Neutrophil (primary cell): ENCODE data around the gene ZFP1.

ENCODE experiments used
- H3K27ac ChIP-seq: fragments of 200-600 bp; sonication (generic); 2 replicates; pipeline ENCODE4 v1.5.1; 2016; ENCODE audit warnings: mild to moderate bottlenecking, moderate library complexity
- H3K27me3 ChIP-seq: fragments of 200-600 bp; sonication (generic); 2 replicates; pipeline ENCODE4 v1.6.0; 2016; ENCODE audit warnings: mild to moderate bottlenecking
- H3K36me3 ChIP-seq: fragments of 200-600 bp; sonication (generic); 2 replicates; pipeline ENCODE4 v1.5.1; 2017
- H3K4me1 ChIP-seq, 2 experiments: fragments of 200-600 bp in 1 of 2; sonication (generic) in 1 of 2; 1 replicate in 1 of 2; 2 replicates in 1 of 2; pipeline versions ENCODE4 v1.5.1 to v1.6.1; 2013 to 2016; ENCODE audit warnings: low read depth in 1 of 2, low read length in 1 of 2, mild to moderate bottlenecking in 1 of 2, moderate library complexity in 1 of 2; ENCODE audit not compliant: control insufficient read depth in 1 of 2, insufficient read depth in 1 of 2
- H3K4me3 ChIP-seq, 2 experiments: fragments of 200-600 bp in 1 of 2; sonication (generic) in 1 of 2; 1 replicate in 1 of 2; 2 replicates in 1 of 2; pipeline ENCODE4 v1.5.1; 2013 to 2016; ENCODE audit warnings: low read depth in 1 of 2, low read length in 1 of 2, mild to moderate bottlenecking in 1 of 2, moderate library complexity in 1 of 2
- H3K9me3 ChIP-seq: fragments of 200-600 bp; sonication (generic); 2 replicates; pipeline ENCODE4 v1.5.1; 2016
- TF ChIP-seq, protein P1 (sequence below): fragments of 200-600 bp; sonication (generic); IDR thresholded peaks from 2 replicates; pipeline ENCODE4 v1.5.1; 2016; ENCODE audit warnings: antibody characterized with exemption

Gene ZFP1

DNA sequence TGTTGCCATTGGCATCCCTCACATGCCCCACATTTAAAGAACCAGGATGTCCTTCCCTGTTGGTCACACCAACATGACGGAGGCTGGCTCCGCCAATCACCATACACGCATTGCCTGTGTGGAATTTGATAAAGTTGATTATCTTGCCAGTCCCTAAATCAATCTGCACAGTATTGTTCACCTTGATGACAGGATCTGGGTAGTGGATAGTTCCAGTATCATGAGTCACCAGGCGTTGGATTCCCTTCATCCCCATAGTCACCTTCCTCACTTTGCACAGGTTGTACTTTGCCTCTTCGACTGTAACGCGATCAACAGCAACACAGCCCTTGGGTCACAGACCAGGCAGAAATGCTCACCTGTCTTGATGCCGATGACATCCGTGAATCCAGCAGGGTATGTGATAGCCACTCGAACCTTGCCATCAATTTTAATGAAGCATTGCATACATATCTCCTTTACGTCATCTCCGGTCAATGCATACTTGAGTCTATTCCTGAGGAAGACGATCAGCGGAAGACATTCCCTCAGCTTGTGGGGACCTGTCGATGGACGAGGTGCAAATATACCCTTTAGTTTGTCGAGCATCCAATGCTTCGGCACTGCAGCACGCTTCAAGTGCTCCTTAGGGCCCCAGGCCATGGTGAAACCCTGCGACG, 44.4 kb downstream of the ZFP1 start:
- no peak overlapping the region for H3K4me3 ChIP-seq
- no peaks in the 10 kb centered on the region for H3K36me3 ChIP-seq
- TF ChIP-seq, protein P1, sequence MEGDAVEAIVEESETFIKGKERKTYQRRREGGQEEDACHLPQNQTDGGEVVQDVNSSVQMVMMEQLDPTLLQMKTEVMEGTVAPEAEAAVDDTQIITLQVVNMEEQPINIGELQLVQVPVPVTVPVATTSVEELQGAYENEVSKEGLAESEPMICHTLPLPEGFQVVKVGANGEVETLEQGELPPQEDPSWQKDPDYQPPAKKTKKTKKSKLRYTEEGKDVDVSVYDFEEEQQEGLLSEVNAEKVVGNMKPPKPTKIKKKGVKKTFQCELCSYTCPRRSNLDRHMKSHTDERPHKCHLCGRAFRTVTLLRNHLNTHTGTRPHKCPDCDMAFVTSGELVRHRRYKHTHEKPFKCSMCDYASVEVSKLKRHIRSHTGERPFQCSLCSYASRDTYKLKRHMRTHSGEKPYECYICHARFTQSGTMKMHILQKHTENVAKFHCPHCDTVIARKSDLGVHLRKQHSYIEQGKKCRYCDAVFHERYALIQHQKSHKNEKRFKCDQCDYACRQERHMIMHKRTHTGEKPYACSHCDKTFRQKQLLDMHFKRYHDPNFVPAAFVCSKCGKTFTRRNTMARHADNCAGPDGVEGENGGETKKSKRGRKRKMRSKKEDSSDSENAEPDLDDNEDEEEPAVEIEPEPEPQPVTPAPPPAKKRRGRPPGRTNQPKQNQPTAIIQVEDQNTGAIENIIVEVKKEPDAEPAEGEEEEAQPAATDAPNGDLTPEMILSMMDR, result no peak
- peaks cover under 1 to 3% of the 10 kb centered on the region in 2 experiments for H3K4me1 ChIP-seq
- no peak overlapping the region for H3K27ac ChIP-seq
- H3K9me3 ChIP-seq, result no peaks in the 10 kb centered on the region
- peaks cover 70% of the 10 kb centered on the region for H3K27me3 ChIP-seq

DNA sequence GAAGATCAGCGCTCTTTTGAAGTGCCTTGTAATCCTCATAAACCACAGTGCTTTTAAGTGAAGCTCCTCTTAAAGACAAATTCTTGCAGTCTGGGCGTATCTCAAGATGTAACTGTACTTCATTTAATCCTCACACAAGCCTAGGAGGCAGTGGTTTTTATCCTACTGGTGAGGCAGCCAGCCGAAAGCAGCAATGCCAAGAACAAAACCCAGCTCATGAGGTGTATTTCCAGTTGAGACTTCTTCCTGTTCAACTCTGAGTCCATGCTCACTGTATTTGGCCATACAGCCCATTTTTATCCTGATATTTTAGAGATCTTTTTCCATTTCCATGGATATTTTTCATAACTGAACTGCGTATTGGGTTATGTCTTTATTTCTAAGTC, 44.9 kb downstream of the ZFP1 start:
- Histone ChIP-seq H3K27me3 (peaks cover 75% of the 10 kb centered on the region), H3K4me1 (no peaks in the 10 kb centered on the region)

DNA sequence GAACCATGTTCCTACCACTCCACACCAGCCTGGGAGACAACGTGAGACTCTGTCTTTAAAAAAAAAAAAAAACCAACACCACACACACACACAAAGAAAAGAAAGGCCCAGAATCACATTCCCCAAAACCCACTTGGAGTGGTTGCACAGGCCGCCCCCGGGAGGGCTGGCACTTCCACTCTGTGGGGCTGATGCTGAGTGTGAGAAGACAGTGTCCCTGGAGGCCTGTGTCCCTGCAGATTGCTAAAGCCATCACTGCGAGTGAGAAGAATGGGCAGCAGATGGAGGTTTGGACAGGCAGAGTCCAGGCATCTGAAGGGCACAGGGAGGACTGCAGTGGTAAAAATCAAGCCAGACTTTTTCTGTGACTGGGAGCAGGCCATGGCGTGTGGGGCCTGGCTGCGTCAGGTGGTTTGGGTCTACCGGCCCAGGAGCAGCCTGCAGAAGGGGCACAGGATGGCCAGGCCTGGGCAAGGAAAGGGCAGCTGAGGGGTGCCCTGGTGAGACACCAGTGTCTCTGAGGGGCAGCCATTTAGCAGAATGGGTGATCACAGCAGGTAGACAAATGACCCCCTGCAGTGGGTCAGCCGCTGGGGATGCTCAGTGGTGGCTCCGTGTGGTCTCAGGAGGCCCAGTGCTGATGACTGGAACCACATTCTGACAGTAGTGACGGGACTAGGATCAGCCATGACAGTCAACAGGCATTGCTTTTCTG, 45.6 kb downstream of the ZFP1 start:
- TF ChIP-seq, protein P1, result no peak
- H3K27me3 ChIP-seq, result peaks cover 73% of the 10 kb centered on the region
- no peaks in the 10 kb centered on the region for H3K4me1 ChIP-seq
- no peaks in the 10 kb centered on the region for H3K9me3 ChIP-seq
- no peaks in the 10 kb centered on the region for H3K36me3 ChIP-seq
- H3K4me3 ChIP-seq, result no peak overlapping the region
- H3K27ac ChIP-seq, result no peak overlapping the region

More for the DNA sequence above, 44.9 kb downstream of the ZFP1 start:
- no peak overlapping the region for H3K27ac ChIP-seq
- H3K9me3 ChIP-seq, result no peaks in the 10 kb centered on the region
- no peak overlapping the region for H3K4me3 ChIP-seq
- no peaks in the 10 kb centered on the region for H3K36me3 ChIP-seq
- TF ChIP-seq, protein P1, result no peak

DNA sequence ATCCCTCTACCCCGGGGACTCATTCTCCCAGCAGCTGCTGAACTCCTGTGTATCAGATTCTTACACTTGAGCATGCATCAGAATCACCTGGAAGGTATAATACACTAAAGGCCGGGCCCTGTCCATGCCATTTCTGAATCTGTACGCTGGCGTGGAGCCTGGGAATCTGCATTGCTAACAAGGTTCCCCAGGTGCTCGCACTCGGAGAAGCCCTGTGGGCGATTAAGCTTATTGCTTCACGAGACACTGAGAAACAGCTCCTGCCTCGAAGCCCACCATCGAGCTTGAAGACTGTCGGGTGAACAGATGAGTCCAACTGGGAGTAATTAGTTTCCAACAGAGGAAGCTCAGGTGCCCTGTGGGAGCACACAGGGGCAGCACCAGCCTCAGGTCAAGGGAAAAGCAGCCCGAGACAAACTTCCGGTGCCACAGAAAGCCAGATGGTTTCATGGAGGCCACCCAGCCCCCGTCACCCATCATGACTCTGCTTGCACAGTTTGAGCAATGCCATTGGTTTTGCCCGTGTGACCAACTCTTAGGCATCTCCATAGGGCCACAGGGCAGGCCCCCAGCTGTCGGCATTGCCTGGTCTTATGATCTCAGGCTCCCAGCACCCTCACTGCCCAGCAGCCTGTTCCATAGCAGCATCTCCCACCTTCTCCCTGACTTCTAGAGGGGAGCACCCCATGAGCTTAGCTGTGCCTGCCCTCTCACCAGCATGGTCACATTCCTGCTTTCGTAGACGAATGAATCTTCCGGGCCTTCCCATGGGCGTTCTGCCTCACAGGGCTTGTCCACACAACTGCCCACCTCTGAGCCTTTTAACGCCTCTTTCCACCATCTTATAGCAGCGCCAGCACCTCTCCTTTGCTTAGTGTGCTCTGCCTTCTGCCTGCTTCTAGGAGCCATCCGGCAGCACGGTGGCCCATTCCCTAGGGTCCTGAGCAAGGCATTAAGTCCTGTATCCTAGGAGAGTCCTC, 47.8 kb downstream of the ZFP1 start:
- Histone ChIP-seq H3K27ac (no peak overlapping the region), H3K4me1 (no peaks in the 10 kb centered on the region), H3K4me3 (no peak overlapping the region), H3K36me3 (no peaks in the 10 kb centered on the region), H3K27me3 (peaks cover 64% of the 10 kb centered on the region), H3K9me3 (no peaks in the 10 kb centered on the region)
- TF ChIP-seq, protein P1, result no peak

DNA sequence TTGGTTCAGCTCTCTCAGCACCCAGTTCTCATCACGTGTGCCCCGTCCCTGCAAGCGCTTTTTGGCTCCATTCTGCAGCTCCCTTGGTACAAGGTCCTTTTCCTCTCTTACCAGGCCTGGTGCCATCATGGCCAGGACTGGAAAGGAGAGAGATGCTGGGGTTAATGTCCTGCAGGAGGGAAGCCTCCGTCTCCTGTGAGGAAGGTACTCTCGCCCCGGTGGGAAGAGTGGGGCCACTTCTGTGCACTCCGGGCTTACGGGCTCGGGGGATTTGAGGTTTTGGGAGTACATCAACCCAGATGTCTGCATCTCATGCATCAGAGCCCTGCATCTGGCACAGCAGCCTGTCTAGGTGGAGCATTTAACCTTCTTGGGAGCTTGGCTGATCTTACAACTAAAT, 48.5 kb downstream of the ZFP1 start:
- Histone ChIP-seq H3K36me3 (no peaks in the 10 kb centered on the region), H3K27ac (no peak overlapping the region), H3K4me1 (no peaks in the 10 kb centered on the region), H3K4me3 (no peak overlapping the region), H3K27me3 (peaks cover 62% of the 10 kb centered on the region), H3K9me3 (no peaks in the 10 kb centered on the region)
- TF ChIP-seq, protein P1, result no peak
